ENCODE results near the gene EFCAB11.

- TF ChIP-seq, protein P1, sequence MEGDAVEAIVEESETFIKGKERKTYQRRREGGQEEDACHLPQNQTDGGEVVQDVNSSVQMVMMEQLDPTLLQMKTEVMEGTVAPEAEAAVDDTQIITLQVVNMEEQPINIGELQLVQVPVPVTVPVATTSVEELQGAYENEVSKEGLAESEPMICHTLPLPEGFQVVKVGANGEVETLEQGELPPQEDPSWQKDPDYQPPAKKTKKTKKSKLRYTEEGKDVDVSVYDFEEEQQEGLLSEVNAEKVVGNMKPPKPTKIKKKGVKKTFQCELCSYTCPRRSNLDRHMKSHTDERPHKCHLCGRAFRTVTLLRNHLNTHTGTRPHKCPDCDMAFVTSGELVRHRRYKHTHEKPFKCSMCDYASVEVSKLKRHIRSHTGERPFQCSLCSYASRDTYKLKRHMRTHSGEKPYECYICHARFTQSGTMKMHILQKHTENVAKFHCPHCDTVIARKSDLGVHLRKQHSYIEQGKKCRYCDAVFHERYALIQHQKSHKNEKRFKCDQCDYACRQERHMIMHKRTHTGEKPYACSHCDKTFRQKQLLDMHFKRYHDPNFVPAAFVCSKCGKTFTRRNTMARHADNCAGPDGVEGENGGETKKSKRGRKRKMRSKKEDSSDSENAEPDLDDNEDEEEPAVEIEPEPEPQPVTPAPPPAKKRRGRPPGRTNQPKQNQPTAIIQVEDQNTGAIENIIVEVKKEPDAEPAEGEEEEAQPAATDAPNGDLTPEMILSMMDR (IDR thresholded peaks at IDR 0.05): no peak
- no peak for TF ChIP-seq POLR2A (IDR thresholded peaks at IDR 0.05)
Observed at GRCh38 chr14:89912667-89913211, 41.8 kb downstream of the EFCAB11 start.

Measured in esophagus squamous epithelium (tissue), 4 donors.